ENCODE results near the gene FRMD7. TPM values are rescaled to one million over a fixed set of nuclear protein-coding genes. Genes with fewer than 3 reads are reported as not detected.

Gene FRMD7
- total and polyA plus RNA-seq, 2 experiments from 2014 or later: not detected

DNA sequence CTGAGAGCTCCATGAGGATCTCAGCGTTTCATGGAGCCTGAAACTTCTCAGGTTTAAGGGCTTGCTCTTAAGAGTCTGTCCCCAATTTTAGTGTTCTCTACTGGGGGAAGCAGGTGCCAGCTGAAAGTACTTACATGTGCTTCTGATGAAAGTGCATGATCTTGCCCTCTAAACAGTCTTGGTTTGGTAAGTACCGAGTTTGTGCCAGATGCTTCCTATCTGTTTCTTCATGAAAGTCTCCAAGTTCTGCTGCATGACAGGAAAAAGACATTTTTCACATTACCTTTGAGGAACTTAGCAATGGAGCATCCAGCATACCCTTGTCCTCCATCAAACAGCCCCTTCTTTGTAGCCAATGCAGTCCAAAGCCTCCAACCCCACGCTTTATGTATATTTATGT, 42.0 kb downstream of the FRMD7 start:
- TF ChIP-seq EZH2phosphoT487 (IDR thresholded peaks at IDR 0.05; ENCODE audit: unreplicated experiment): no peak
- no peak for TF ChIP-seq NANOG (IDR thresholded peaks at IDR 0.05; ENCODE audit: borderline replicate concordance)
- TF ChIP-seq EZH2 (IDR thresholded peaks at IDR 0.05; ENCODE audit: low read depth, unreplicated experiment): no peak
- no peak for TF ChIP-seq POLR2AphosphoS5 (IDR thresholded peaks at IDR 0.05; ENCODE audit: low read depth)
- TF ChIP-seq, protein P1, sequence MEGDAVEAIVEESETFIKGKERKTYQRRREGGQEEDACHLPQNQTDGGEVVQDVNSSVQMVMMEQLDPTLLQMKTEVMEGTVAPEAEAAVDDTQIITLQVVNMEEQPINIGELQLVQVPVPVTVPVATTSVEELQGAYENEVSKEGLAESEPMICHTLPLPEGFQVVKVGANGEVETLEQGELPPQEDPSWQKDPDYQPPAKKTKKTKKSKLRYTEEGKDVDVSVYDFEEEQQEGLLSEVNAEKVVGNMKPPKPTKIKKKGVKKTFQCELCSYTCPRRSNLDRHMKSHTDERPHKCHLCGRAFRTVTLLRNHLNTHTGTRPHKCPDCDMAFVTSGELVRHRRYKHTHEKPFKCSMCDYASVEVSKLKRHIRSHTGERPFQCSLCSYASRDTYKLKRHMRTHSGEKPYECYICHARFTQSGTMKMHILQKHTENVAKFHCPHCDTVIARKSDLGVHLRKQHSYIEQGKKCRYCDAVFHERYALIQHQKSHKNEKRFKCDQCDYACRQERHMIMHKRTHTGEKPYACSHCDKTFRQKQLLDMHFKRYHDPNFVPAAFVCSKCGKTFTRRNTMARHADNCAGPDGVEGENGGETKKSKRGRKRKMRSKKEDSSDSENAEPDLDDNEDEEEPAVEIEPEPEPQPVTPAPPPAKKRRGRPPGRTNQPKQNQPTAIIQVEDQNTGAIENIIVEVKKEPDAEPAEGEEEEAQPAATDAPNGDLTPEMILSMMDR (conservative IDR thresholded peaks at IDR 0.05; ENCODE audit: low read depth in 2 of 2): no peak
- TF ChIP-seq, protein P2, sequence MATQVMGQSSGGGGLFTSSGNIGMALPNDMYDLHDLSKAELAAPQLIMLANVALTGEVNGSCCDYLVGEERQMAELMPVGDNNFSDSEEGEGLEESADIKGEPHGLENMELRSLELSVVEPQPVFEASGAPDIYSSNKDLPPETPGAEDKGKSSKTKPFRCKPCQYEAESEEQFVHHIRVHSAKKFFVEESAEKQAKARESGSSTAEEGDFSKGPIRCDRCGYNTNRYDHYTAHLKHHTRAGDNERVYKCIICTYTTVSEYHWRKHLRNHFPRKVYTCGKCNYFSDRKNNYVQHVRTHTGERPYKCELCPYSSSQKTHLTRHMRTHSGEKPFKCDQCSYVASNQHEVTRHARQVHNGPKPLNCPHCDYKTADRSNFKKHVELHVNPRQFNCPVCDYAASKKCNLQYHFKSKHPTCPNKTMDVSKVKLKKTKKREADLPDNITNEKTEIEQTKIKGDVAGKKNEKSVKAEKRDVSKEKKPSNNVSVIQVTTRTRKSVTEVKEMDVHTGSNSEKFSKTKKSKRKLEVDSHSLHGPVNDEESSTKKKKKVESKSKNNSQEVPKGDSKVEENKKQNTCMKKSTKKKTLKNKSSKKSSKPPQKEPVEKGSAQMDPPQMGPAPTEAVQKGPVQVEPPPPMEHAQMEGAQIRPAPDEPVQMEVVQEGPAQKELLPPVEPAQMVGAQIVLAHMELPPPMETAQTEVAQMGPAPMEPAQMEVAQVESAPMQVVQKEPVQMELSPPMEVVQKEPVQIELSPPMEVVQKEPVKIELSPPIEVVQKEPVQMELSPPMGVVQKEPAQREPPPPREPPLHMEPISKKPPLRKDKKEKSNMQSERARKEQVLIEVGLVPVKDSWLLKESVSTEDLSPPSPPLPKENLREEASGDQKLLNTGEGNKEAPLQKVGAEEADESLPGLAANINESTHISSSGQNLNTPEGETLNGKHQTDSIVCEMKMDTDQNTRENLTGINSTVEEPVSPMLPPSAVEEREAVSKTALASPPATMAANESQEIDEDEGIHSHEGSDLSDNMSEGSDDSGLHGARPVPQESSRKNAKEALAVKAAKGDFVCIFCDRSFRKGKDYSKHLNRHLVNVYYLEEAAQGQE (IDR thresholded peaks at IDR 0.05; ENCODE audit: unreplicated experiment): no peak
- TF ChIP-seq CREB1 (CRISPR knock-in tag; IDR thresholded peaks at IDR 0.05; ENCODE audit: low read depth): no peak
- no peak for TF ChIP-seq ZNF114 (CRISPR knock-in tag; IDR thresholded peaks at IDR 0.05)
- TF ChIP-seq, protein P3, sequence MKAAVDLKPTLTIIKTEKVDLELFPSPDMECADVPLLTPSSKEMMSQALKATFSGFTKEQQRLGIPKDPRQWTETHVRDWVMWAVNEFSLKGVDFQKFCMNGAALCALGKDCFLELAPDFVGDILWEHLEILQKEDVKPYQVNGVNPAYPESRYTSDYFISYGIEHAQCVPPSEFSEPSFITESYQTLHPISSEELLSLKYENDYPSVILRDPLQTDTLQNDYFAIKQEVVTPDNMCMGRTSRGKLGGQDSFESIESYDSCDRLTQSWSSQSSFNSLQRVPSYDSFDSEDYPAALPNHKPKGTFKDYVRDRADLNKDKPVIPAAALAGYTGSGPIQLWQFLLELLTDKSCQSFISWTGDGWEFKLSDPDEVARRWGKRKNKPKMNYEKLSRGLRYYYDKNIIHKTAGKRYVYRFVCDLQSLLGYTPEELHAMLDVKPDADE (IDR thresholded peaks at IDR 0.05): no peak
- no peak for TF ChIP-seq JUNB (IDR thresholded peaks at IDR 0.05; ENCODE audit: unreplicated experiment)
- TF ChIP-seq, protein P4, sequence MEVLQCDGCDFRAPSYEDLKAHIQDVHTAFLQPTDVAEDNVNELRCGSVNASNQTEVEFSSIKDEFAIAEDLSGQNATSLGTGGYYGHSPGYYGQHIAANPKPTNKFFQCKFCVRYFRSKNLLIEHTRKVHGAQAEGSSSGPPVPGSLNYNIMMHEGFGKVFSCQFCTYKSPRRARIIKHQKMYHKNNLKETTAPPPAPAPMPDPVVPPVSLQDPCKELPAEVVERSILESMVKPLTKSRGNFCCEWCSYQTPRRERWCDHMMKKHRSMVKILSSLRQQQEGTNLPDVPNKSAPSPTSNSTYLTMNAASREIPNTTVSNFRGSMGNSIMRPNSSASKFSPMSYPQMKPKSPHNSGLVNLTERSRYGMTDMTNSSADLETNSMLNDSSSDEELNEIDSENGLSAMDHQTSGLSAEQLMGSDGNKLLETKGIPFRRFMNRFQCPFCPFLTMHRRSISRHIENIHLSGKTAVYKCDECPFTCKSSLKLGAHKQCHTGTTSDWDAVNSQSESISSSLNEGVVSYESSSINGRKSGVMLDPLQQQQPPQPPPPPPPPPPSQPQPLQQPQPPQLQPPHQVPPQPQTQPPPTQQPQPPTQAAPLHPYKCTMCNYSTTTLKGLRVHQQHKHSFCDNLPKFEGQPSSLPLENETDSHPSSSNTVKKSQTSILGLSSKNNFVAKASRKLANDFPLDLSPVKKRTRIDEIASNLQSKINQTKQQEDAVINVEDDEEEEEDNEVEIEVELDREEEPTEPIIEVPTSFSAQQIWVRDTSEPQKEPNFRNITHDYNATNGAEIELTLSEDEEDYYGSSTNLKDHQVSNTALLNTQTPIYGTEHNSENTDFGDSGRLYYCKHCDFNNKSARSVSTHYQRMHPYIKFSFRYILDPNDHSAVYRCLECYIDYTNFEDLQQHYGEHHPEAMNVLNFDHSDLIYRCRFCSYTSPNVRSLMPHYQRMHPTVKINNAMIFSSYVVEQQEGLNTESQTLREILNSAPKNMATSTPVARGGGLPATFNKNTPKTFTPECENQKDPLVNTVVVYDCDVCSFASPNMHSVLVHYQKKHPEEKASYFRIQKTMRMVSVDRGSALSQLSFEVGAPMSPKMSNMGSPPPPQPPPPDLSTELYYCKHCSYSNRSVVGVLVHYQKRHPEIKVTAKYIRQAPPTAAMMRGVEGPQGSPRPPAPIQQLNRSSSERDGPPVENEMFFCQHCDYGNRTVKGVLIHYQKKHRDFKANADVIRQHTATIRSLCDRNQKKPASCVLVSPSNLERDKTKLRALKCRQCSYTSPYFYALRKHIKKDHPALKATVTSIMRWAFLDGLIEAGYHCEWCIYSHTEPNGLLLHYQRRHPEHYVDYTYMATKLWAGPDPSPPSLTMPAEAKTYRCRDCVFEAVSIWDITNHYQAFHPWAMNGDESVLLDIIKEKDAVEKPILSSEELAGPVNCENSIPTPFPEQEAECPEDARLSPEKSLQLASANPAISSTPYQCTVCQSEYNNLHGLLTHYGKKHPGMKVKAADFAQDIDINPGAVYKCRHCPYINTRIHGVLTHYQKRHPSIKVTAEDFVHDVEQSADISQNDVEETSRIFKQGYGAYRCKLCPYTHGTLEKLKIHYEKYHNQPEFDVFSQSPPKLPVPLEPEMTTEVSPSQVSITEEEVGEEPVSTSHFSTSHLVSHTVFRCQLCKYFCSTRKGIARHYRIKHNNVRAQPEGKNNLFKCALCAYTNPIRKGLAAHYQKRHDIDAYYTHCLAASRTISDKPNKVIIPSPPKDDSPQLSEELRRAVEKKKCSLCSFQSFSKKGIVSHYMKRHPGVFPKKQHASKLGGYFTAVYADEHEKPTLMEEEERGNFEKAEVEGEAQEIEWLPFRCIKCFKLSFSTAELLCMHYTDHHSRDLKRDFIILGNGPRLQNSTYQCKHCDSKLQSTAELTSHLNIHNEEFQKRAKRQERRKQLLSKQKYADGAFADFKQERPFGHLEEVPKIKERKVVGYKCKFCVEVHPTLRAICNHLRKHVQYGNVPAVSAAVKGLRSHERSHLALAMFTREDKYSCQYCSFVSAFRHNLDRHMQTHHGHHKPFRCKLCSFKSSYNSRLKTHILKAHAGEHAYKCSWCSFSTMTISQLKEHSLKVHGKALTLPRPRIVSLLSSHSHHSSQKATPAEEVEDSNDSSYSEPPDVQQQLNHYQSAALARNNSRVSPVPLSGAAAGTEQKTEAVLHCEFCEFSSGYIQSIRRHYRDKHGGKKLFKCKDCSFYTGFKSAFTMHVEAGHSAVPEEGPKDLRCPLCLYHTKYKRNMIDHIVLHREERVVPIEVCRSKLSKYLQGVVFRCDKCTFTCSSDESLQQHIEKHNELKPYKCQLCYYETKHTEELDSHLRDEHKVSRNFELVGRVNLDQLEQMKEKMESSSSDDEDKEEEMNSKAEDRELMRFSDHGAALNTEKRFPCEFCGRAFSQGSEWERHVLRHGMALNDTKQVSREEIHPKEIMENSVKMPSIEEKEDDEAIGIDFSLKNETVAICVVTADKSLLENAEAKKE (CRISPR knock-in tag; IDR thresholded peaks at IDR 0.05): no peak
- TF ChIP-seq ZNF331 (CRISPR knock-in tag; IDR thresholded peaks at IDR 0.05; ENCODE audit: low read depth): no peak
- no peak for TF ChIP-seq STAT1 (IDR thresholded peaks at IDR 0.05; ENCODE audit: unreplicated experiment)
- Mint-ChIP-seq H3K36me3 (ENCODE audit: low read depth) (no peaks in the 10 kb centered on the region), H3K27me3 (ENCODE audit: insufficient read depth, low read depth, poor library complexity) (no peaks in the 10 kb centered on the region), H3K4me3 (no peak overlapping the region), H3K4me1 (no peaks in the 10 kb centered on the region), H3K27ac (no peak overlapping the region), H3K9me3 (no peaks in the 10 kb centered on the region)
- H3K4me1 ChIP-seq (ENCODE audit: insufficient read depth): no peaks in the 10 kb centered on the region
- no peaks in the 10 kb centered on the region for H3K36me3 ChIP-seq (ENCODE audit: insufficient read depth)
- no peaks in the 10 kb centered on the region for H4K20me1 ChIP-seq (replicated peaks; ENCODE audit: insufficient read depth)
- ATAC-seq (no peak), DNase-seq (ENCODE audit: low spot score) (no peak)
- H3K27ac ChIP-seq (ENCODE audit: low read depth): no peak overlapping the region
- no peak overlapping the region for H2AFZ ChIP-seq
- no peak overlapping the region for H3K4me2 ChIP-seq
- no peaks in the 10 kb centered on the region for H3K27me3 ChIP-seq (ENCODE audit: insufficient read depth)
- no peaks in the 10 kb centered on the region for H3K9me2 ChIP-seq (ENCODE audit: insufficient read depth)
- H3K4me3 ChIP-seq: no peak overlapping the region
- H3F3A ChIP-seq (replicated peaks; ENCODE audit: low read depth): no peaks in the 10 kb centered on the region
- no peaks in the 10 kb centered on the region for H3K79me2 ChIP-seq (replicated peaks; ENCODE audit: insufficient read depth)

Data from GM23338 (cell line).